ENCODE results near the gene ZSCAN9. TPM values are rescaled to one million over a fixed set of nuclear protein-coding genes. Genes with fewer than 3 reads are reported as not detected.

The ZSCAN9 gene
- total and polyA plus RNA-seq, 9 of the 15 experiments (the other 6 are each of a cell fraction or from before 2014, with no cell fraction given) = 18.8 to 48.9 (median 28.7) TPM

- TF ChIP-seq ZNF655 (CRISPR knock-in tag; IDR thresholded peaks at IDR 0.05) (no peak), CTCFL (IDR thresholded peaks at IDR 0.05; ENCODE audit: borderline replicate concordance, insufficient read depth, low read depth, low read length, poor library complexity, severe bottlenecking) (peak; percentile 10), ZNF507 (tag; conservative IDR thresholded peaks at IDR 0.05) (no peak), ZNF263 (CRISPR knock-in tag; IDR thresholded peaks at IDR 0.05; ENCODE audit: borderline replicate concordance) (no peak), TCF7L2 (IDR thresholded peaks at IDR 0.05; ENCODE audit: low read depth, low read length) (no peak), ZBED1 (IDR thresholded peaks at IDR 0.05) (peak; percentile 93), MNT (conservative IDR thresholded peaks at IDR 0.05) (peak in 1 of 2 experiments; percentile 32; a peak in 1 of 4 replicates), ADNP (tag; IDR thresholded peaks at IDR 0.05) (0 out of 2 replicates have a peak, but pooled peaks have one; percentile 10), HNRNPH1 (optimal IDR thresholded peaks at IDR 0.05; ENCODE audit: low read depth, low read length) (no peak), NR0B1 (IDR thresholded peaks at IDR 0.05; ENCODE audit: partially characterized antibody) (no peak), BRCA1 (IDR thresholded peaks at IDR 0.05) (no peak), BRCA1 (CRISPR knock-in tag; IDR thresholded peaks at IDR 0.05) (no peak), ESRRB (CRISPR knock-in tag; IDR thresholded peaks at IDR 0.05; ENCODE audit: borderline replicate concordance) (no peak), ILK (tag; IDR thresholded peaks at IDR 0.05; ENCODE audit: borderline replicate concordance, low read depth) (no peak), USF1 (CRISPR knock-in tag; IDR thresholded peaks at IDR 0.05) (no peak), TEAD1 (CRISPR knock-in tag; IDR thresholded peaks at IDR 0.05) (0 out of 4 replicates have a peak, but pooled peaks of 1 of the 2 experiments have one; percentile 32), ELF4 (CRISPR knock-in tag; IDR thresholded peaks at IDR 0.05) (peak; percentile 70; the same call in 1 of the 2 replicates), DLX4 (CRISPR knock-in tag; IDR thresholded peaks at IDR 0.05) (no peak), MEIS2 (IDR thresholded peaks at IDR 0.05; ENCODE audit: partially characterized antibody) (no peak)
Observed at GRCh38 chr6:28220257-28221133, 4.6 kb upstream of the ZSCAN9 start (continued).

Data from K562 (cell line).